NCI-H82 treated with DMSO at 0.1 percent for 48 hours (cell line): ENCODE data around the gene PHF12.
"Not testable (repeated sequence)": the region's sequence is repeated elsewhere in the genome, so short reads cannot be mapped to it uniquely, and the experiment has no call there.

ENCODE experiments used
- DNase-seq: peaks from one replicate; lab custom pipeline; 2025; ENCODE audit not compliant: unreplicated experiment; lab: John Stamatoyannopoulos, UW

The PHF12 gene

GRCh38 chr17:28885951-28886350, 65.4 kb downstream of the PHF12 start:
- no peak for DNase-seq

GRCh38 chr17:28885363-28885762, 66.0 kb downstream of the PHF12 start:
- no peak for DNase-seq

- DNase-seq = no peak
Observed at GRCh38 chr17:28883967-28884702, 67.2 kb downstream of the PHF12 start.

- no peak for DNase-seq
Observed at GRCh38 chr17:28882154-28882895, 69.0 kb downstream of the PHF12 start.

- no peak for DNase-seq
Observed at GRCh38 chr17:28881533-28882056, 69.7 kb downstream of the PHF12 start.

- no peak for DNase-seq
Observed at GRCh38 chr17:28880572-28880945, 70.8 kb downstream of the PHF12 start.

- DNase-seq = no peak
Observed at GRCh38 chr17:28879886-28880571, 71.3 kb downstream of the PHF12 start.

GRCh38 chr17:28878981-28879380, 72.3 kb downstream of the PHF12 start:
- peak; percentile 10 for DNase-seq

- no peak for DNase-seq
Observed at GRCh38 chr17:28878158-28878910, 73.0 kb downstream of the PHF12 start.

- DNase-seq = not testable (repeated sequence)
Observed at GRCh38 chr17:28877150-28877711, 74.1 kb downstream of the PHF12 start.

- no peak for DNase-seq
Observed at GRCh38 chr17:28875848-28876550, 75.3 kb downstream of the PHF12 start.

- no peak for DNase-seq
Observed at GRCh38 chr17:28874750-28875149, 76.6 kb downstream of the PHF12 start.

- no peak for DNase-seq
Observed at GRCh38 chr17:28873839-28874238, 77.5 kb downstream of the PHF12 start.

GRCh38 chr17:28871056-28871579, 80.2 kb downstream of the PHF12 start:
- peak; percentile 57 for DNase-seq

- DNase-seq = peak; percentile 18
Observed at GRCh38 chr17:28867276-28867675, 84.0 kb downstream of the PHF12 start.

- DNase-seq = no peak
Observed at GRCh38 chr17:28865946-28866752, 85.2 kb downstream of the PHF12 start.

- no peak for DNase-seq
Observed at GRCh38 chr17:28864991-28865849, 86.1 kb downstream of the PHF12 start.

GRCh38 chr17:28863953-28864352, 87.4 kb downstream of the PHF12 start:
- DNase-seq = no peak
